GM18505 (cell line): ENCODE measurements around the gene CLDND1.
A peak's percentile ranks its signal among the peaks of the same experiment; 100 is the strongest.
"Not testable (repeated sequence)": the region's sequence is repeated elsewhere in the genome, so short reads cannot be mapped to it uniquely, and the experiment has no call there.

Experiments
- ATAC-seq: cut with Tn5 transposase; IDR thresholded peaks from one replicate; pipeline ENCODE4 v1.9.1; 2021; ENCODE audit not compliant: unreplicated experiment
- POLR2A ChIP-seq: IDR thresholded peaks from 4 replicates; pipeline ENCODE4 v1.6.1; 2011; ENCODE audit warnings: borderline replicate concordance; ENCODE audit not compliant: insufficient read depth, insufficient read length; ENCODE audit errors: extremely low read depth

The CLDND1 gene

GRCh38 chr3:98522544-98523281 is at the start of gene CLDND1:
CLDND1 (minus strand) TSS chr3:98522902; CDS start chr3:98521424, 1,478 bp downstream.
- TF ChIP-seq POLR2A, result peak; percentile 86
- peak; percentile 92 for ATAC-seq

GRCh38 chr3:98568402-98568801 is 45.7 kb upstream of the CLDND1 start:
- no peak for ATAC-seq
- no peak for TF ChIP-seq POLR2A

GRCh38 chr3:98567666-98568270 is 45.1 kb upstream of the CLDND1 start:
- TF ChIP-seq POLR2A, result no peak
- peak; percentile 21 for ATAC-seq

- no peak for TF ChIP-seq POLR2A
- ATAC-seq, result no peak
Measured at GRCh38 chr3:98565843-98566242, 43.1 kb upstream of the CLDND1 start.

- no peak for TF ChIP-seq POLR2A
- ATAC-seq, result no peak
Measured at GRCh38 chr3:98565237-98565643, 42.5 kb upstream of the CLDND1 start.

- ATAC-seq, result no peak
- TF ChIP-seq POLR2A, result peak; percentile 22
Measured at GRCh38 chr3:98564282-98565005, 41.7 kb upstream of the CLDND1 start.

GRCh38 chr3:98563661-98564281 is 41.1 kb upstream of the CLDND1 start:
- ATAC-seq, result peak; percentile 51
- no peak for TF ChIP-seq POLR2A

- peak; percentile 44 for TF ChIP-seq POLR2A
- ATAC-seq, result no peak
Measured at GRCh38 chr3:98561727-98562521, 39.2 kb upstream of the CLDND1 start.

- TF ChIP-seq POLR2A, result no peak
- ATAC-seq, result no peak
Measured at GRCh38 chr3:98560911-98561310, 38.2 kb upstream of the CLDND1 start.

GRCh38 chr3:98559769-98560168 is 37.1 kb upstream of the CLDND1 start:
- not testable (repeated sequence) for ATAC-seq

GRCh38 chr3:98558100-98558827 is 35.6 kb upstream of the CLDND1 start:
- no peak for ATAC-seq
- no peak for TF ChIP-seq POLR2A

GRCh38 chr3:98557324-98558010 is 34.8 kb upstream of the CLDND1 start:
- TF ChIP-seq POLR2A, result no peak
- no peak for ATAC-seq
